ENCODE measurements around the gene SRGAP1. TPM values are rescaled to one million over a fixed set of nuclear protein-coding genes. Genes with fewer than 3 reads are reported as not detected.

SRGAP1 gene
- total RNA-seq, 1 experiment from 2014 or later: 3.3 TPM

GRCh38 chr12:64083285-64084210 is 239.0 kb downstream of the SRGAP1 start:
- DNase-seq (ENCODE audit: low spot score): peak; percentile 76

- DNase-seq (ENCODE audit: low spot score): no peak
These were observed 240.7 kb downstream of the SRGAP1 start for GRCh38 chr12:64085154-64085553.

GRCh38 chr12:64085996-64086395 is 241.5 kb downstream of the SRGAP1 start:
- DNase-seq (ENCODE audit: low spot score): no peak

- no peak for DNase-seq (ENCODE audit: low spot score)
These were observed 242.4 kb downstream of the SRGAP1 start for GRCh38 chr12:64086946-64087345.

GRCh38 chr12:64087761-64088160 is 243.3 kb downstream of the SRGAP1 start:
- no peak for DNase-seq (ENCODE audit: low spot score)

- peak; percentile 98 for DNase-seq (ENCODE audit: low spot score)
These were observed 244.2 kb downstream of the SRGAP1 start for GRCh38 chr12:64088431-64089349.

- DNase-seq (ENCODE audit: low spot score): no peak
These were observed 245.5 kb downstream of the SRGAP1 start for GRCh38 chr12:64090047-64090446.

GRCh38 chr12:64091186-64091585 is 246.7 kb downstream of the SRGAP1 start:
- no peak for DNase-seq (ENCODE audit: low spot score)

GRCh38 chr12:64092507-64093196 is 248.2 kb downstream of the SRGAP1 start:
- DNase-seq (ENCODE audit: low spot score): no peak

- DNase-seq (ENCODE audit: low spot score): no peak
These were observed 249.2 kb downstream of the SRGAP1 start for GRCh38 chr12:64093689-64094088.

GRCh38 chr12:64097366-64098105 is 253.0 kb downstream of the SRGAP1 start:
- peak; percentile 31 for DNase-seq (ENCODE audit: low spot score)

- peak; percentile 42 for DNase-seq (ENCODE audit: low spot score)
These were observed 254.3 kb downstream of the SRGAP1 start for GRCh38 chr12:64098709-64099354.

GRCh38 chr12:64099397-64099796 is 254.9 kb downstream of the SRGAP1 start:
- DNase-seq (ENCODE audit: low spot score): peak; percentile 76

GRCh38 chr12:64102339-64102738 is 257.8 kb downstream of the SRGAP1 start:
- DNase-seq (ENCODE audit: low spot score): no peak

GRCh38 chr12:64103825-64104740 is 259.6 kb downstream of the SRGAP1 start:
- peak; percentile 83 for DNase-seq (ENCODE audit: low spot score)

GRCh38 chr12:64105026-64105425 is 260.5 kb downstream of the SRGAP1 start:
- no peak for DNase-seq (ENCODE audit: low spot score)

- DNase-seq (ENCODE audit: low spot score): no peak
These were observed 263.3 kb downstream of the SRGAP1 start for GRCh38 chr12:64107776-64108175.

GRCh38 chr12:64109706-64110105 is 265.2 kb downstream of the SRGAP1 start:
- DNase-seq (ENCODE audit: low spot score): no peak

- no peak for DNase-seq (ENCODE audit: low spot score)
These were observed 266.4 kb downstream of the SRGAP1 start for GRCh38 chr12:64110864-64111263.
